ENCODE measurements around the gene SPI1. TPM values are rescaled to one million over a fixed set of nuclear protein-coding genes. Genes with fewer than 3 reads are reported as not detected.

SPI1 gene
- total RNA-seq, 1 donor from 2014 or later = not detected

- Mint-ChIP-seq H3K27me3 (ENCODE audit: insufficient read depth, low read depth) (peaks cover 5% of the 10 kb centered on the region), H3K4me1 (no peaks in the 10 kb centered on the region), H3K27ac (no peak overlapping the region), H3K36me3 (peaks cover 1% of the 10 kb centered on the region), H3K9me3 (no peaks in the 10 kb centered on the region), H3K4me3 (no peak overlapping the region)
- Histone ChIP-seq H3F3A (ENCODE audit: low read depth) (peaks cover 3% of the 10 kb centered on the region), H3K4me2 (no peak overlapping the region), H3K36me3 (no peaks in the 10 kb centered on the region), H3K4me3 (no peak overlapping the region), H3K9ac (no peak overlapping the region), H4K20me1 (ENCODE audit: low read depth) (no peaks in the 10 kb centered on the region), H3K4me1 (no peaks in the 10 kb centered on the region), H3K27me3 (no peaks in the 10 kb centered on the region), H3K9me3 (ENCODE audit: low read depth) (no peaks in the 10 kb centered on the region), H3K27ac (no peak overlapping the region), H3K79me2 (ENCODE audit: low read depth) (no peaks in the 10 kb centered on the region), H2AFZ (replicated peaks) (no peak overlapping the region)
- TF ChIP-seq EZH2phosphoT487 (IDR thresholded peaks at IDR 0.05) (no peak), CTCF (IDR thresholded peaks at IDR 0.05) (no peak), EZH2 (IDR thresholded peaks at IDR 0.05) (no peak)
- DNase-seq (ENCODE audit: low spot score) = no peak
Measured at GRCh38 chr11:47331454-47332302, 46.7 kb downstream of the SPI1 start.

- Histone ChIP-seq H4K20me1 (ENCODE audit: low read depth) (no peaks in the 10 kb centered on the region), H3K79me2 (ENCODE audit: low read depth) (no peaks in the 10 kb centered on the region), H3K4me1 (no peaks in the 10 kb centered on the region), H3K4me3 (no peak overlapping the region), H3K27ac (no peak overlapping the region), H3K36me3 (no peaks in the 10 kb centered on the region), H3K9me3 (ENCODE audit: low read depth) (no peaks in the 10 kb centered on the region), H3K4me2 (no peak overlapping the region), H3F3A (ENCODE audit: low read depth) (peaks cover 3% of the 10 kb centered on the region), H3K27me3 (no peaks in the 10 kb centered on the region), H3K9ac (no peak overlapping the region), H2AFZ (replicated peaks) (no peak overlapping the region)
- Mint-ChIP-seq H3K4me3 (no peak overlapping the region), H3K9me3 (no peaks in the 10 kb centered on the region), H3K27me3 (ENCODE audit: insufficient read depth, low read depth) (peaks cover 2% of the 10 kb centered on the region), H3K27ac (peak overlapping the region; percentile 33), H3K36me3 (peaks cover 2% of the 10 kb centered on the region), H3K4me1 (no peaks in the 10 kb centered on the region)
- DNase-seq (ENCODE audit: low spot score) = no peak
- TF ChIP-seq CTCF (IDR thresholded peaks at IDR 0.05) = no peak
- no peak for TF ChIP-seq EZH2 (IDR thresholded peaks at IDR 0.05)
- TF ChIP-seq EZH2phosphoT487 (IDR thresholded peaks at IDR 0.05) = no peak
Measured at GRCh38 chr11:47329987-47330931, 48.1 kb downstream of the SPI1 start.

GRCh38 chr11:47329431-47329986 lies 48.8 kb downstream of the SPI1 start:
- H3K27me3 ChIP-seq = no peaks in the 10 kb centered on the region
- Mint-ChIP-seq H3K4me1 (no peaks in the 10 kb centered on the region), H3K36me3 (peaks cover 2% of the 10 kb centered on the region), H3K27me3 (ENCODE audit: insufficient read depth, low read depth) (peaks cover 2% of the 10 kb centered on the region), H3K9me3 (no peaks in the 10 kb centered on the region), H3K4me3 (no peak overlapping the region), H3K27ac (no peak overlapping the region)
- no peak for DNase-seq (ENCODE audit: low spot score)
- no peak overlapping the region for H2AFZ ChIP-seq (replicated peaks)
- no peaks in the 10 kb centered on the region for H4K20me1 ChIP-seq (ENCODE audit: low read depth)
- no peaks in the 10 kb centered on the region for H3K4me1 ChIP-seq
- no peak overlapping the region for H3K4me3 ChIP-seq
- no peak overlapping the region for H3K27ac ChIP-seq
- no peaks in the 10 kb centered on the region for H3K79me2 ChIP-seq (ENCODE audit: low read depth)
- H3K9me3 ChIP-seq (ENCODE audit: low read depth) = no peaks in the 10 kb centered on the region
- no peaks in the 10 kb centered on the region for H3K36me3 ChIP-seq
- no peak overlapping the region for H3K9ac ChIP-seq
- TF ChIP-seq CTCF (IDR thresholded peaks at IDR 0.05) = no peak
- TF ChIP-seq EZH2 (IDR thresholded peaks at IDR 0.05) = no peak
- TF ChIP-seq EZH2phosphoT487 (IDR thresholded peaks at IDR 0.05) = no peak
- peaks cover 3% of the 10 kb centered on the region for H3F3A ChIP-seq (ENCODE audit: low read depth)
- H3K4me2 ChIP-seq = no peak overlapping the region

All from neural progenitor cell (in vitro differentiated cells).